OCI-M1 (cell line): ENCODE data around the gene CREB3L1.

Experiments used
- DNase-seq: peaks from one replicate; lab custom pipeline; 2025; lab: John Stamatoyannopoulos, UW

Gene CREB3L1

DNA sequence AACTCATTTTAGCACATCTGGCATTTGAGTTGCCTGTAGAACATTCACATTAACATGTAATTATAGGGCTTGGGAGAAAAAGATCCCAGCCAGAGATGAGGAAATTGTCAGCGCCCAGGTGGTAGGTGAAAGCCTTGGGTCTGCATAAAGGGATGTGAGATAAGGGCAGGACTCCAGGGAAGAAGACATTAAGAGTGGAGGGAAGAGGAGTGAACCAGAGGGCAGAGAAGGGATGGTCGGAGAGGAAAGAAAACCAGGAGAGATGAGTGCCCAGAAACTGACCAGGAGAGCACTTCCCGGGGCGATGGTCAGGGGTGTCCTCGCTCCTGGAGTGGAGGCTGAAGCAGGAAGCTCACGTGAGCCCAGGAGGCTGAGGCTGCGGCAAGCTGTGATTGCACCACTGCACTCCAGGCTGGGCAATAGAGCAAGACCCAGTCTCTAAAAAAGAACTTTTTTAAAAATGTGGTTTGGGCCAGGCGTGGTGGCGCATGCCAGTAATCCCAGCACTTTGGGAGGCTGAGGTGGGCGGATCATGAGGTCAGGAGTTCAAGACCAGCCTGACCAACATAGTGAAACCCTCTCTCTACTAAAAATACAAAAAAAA lies 49.5 kb downstream of the CREB3L1 start:
- no peak for DNase-seq

DNA sequence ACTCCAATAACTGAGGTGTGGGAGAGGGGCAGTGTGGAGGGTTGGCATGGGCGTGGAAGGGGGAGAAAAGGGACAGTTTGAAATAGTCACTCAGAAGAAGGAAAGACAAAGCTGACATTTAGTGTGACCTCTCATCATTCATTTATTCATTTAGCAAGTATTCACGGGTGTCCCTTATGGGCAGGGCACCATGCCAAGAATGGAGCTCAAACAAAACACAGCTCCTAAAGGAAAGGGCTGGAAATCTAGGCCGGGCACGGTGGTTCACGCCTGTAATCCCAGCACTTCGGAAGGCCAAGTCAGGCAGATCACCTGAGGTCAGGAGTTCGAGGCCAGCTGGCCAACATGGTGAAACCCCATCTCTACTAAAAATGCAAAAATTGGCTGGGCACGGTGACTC lies 50.4 kb downstream of the CREB3L1 start:
- DNase-seq, result no peak

DNA sequence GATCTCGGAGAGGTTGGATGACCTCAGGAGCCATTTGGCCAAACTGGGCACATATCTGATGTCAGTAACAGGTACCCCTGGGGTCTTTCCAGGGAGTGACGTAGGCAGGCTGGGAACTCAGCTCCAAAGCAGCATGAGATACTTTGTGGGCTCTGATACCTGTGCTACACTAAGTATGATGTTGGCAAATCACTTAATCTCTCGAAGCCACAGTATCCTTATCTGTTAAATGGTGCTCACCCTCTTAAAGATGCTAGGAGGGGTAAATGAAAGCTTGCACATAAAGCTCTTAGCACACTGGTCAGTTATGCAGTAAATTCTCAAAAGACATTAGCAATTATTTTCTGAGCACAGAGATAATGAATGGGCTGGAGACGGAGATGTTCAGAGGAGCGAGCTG lies 52.7 kb downstream of the CREB3L1 start:
- no peak for DNase-seq

DNA sequence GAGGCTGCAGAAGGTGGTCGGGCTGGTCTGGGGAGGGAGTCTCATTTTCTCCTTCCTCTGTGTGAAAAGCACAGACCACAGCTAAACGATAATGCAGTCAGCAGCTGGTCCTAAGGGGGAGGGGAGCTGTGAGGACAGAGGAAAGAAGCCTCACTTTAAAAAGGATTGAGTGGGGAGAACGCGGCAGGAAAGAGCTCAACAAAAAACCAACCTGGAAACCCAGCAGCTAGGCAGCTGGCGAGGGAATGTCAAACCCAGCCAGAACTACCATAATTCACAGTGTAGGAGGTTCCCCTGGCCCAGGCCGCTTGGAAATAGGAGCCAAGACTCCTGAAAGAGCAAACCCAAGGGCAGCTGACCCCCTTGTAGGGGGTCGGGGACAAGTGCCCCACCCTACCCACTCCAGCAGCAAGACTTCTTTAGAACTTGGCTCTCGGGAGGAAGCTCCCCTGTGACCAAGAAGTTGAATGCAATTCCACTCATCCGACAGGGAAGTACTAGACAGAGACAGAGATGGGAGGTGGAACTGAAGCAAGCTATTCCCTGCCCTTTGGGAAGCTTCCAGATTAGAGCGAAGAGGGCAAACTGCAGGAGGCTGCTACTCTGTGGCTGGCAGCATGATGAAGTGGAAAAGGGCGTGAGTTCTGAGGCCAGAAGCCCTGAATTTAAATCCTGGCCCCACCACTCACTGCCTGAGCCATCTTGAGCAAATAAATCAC lies 53.3 kb downstream of the CREB3L1 start:
- DNase-seq, result peak; percentile 38

DNA sequence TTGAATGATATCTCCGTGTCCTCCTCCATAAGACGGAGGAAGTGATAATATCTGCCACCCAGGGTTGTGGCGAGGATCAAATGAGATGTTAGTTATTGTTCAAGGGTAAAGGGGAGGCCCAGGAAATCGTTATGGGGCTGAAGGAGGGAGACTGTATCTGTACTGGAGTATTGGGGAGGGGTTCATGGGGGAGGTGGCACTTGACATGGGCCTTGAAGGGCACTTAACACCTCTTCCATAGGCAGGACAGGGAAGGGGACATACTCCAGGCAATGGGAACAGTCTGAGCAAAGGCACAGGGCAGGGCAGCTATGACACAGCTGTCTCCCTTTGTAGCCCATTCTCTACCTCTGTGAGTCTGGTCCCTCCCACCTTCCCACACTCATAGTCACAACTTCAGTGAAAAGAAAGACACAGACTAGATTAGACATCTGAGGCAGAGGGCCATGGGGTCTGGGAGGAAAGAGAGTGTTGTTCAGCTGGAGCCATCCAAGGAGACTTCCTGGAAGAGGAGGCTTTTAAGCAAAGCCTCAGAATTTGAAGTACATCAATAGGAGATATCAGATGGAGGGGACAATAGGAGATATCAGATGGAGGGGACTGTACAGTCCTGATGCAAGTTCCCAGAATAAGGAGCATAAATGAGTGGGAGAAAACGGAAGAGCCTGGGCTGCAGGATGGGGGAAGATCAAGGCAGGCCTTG lies 54.0 kb downstream of the CREB3L1 start:
- no peak for DNase-seq

DNA sequence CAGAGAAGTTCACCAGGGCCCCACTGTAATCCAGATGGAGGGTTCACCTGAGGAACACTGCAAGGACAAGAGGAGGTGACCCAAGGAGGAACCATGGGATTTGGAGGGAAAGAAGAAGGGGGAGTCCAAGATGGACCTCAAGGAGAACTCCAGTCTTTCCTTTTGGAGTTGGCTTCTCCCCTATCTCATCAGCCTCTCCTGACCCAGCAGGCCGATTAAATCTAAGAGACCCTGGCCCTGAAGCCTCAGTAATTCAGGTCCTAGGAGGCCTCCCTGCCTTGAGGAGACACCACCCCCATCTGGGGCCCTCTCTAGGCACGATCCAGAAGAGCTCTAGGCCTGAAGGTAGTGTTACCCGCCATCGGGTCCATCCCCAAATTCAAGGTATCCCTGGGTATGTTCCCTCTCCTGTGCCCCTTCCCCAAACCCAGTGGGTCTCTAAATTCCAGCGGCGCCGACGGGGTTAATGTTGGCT lies 54.7 kb downstream of the CREB3L1 start:
- DNase-seq, result no peak

DNA sequence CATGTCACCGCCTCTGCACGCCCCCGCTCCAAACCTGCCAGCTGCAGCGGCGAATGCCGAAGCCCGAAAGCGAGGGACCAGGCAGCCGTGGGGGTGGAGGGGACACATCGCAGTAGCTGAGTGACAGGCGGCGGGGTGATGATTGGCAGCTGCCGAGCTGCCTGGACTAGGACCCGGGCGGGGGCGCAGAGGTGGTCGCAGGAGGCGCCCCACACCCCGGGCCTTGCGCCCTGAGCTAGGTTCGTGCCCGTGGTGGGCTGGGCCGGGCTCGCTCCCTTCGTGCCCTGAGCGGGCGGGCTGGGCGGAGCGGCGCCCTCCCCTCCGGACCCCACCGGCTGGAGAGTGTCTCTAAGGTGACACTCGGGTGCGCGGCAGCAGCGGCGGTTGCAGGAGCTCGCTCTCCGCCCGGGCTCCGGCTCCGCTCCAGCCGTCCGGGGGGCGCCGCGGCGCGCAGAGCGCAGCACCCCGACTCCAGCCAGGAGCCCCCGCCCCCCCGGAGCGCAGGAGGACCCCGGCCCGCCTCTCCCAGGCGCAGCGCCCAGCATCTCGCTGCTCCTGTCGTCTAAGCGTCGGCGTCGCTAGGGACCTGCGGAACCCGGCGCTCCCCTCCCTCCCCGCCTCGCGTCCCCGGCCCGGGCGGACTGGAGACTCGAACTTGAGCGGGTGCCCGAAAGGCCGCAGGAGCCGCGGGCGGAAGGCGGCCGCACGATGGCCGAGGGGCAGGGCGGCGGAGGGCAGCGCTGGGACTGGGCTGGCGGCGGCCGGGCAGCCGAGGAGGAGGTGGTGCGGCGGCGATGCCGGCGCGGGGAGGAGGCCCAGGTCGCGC lies 55.3 kb downstream of the CREB3L1 start:
- DNase-seq, result no peak

DNA sequence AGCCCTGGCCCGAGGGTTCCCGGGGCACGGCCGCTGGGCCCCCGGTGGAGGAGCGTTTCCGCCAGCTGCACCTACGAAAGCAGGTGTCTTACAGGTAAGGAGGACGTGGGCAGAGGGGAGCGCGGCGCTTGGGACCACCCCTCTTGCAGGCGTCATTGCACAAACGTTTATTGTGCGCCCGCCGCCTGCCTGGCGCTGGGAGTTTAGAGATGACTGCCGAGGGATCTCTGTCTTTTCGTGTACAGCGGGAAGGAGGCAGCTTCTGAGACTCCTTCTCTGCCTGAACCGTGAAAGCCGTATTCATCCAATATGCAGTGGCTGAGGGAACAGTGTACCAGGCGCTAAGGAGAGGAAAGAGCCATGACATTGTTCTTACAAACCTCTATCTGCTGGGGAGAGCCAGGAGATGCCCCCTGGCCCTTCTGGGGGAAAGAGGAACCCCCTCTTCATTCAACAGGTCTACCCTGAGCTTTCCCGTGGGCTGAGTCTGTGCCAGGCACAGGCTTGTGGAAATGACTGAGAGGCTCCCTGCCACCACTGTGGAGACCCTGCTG lies 56.0 kb downstream of the CREB3L1 start:
- DNase-seq, result no peak

DNA sequence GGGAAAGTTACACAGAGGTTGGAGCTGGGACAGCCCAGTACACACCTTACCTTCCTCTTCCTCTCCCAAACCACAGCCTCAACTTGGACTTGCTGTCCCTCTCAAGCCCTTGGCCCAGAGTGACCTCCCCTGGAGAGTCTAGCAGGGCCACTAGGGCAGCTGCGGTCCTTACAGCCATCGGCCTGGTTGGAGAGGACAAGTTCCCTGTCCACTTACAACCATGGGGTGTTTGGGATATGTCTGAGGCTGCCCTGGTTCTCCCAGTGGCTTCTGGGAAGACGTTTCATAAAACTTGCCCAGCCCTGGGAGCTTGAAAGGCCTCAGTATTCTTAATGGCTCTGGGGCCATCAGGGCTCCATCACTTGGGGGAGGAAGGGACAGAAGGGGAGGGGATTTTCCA lies 56.7 kb downstream of the CREB3L1 start:
- DNase-seq, result no peak

DNA sequence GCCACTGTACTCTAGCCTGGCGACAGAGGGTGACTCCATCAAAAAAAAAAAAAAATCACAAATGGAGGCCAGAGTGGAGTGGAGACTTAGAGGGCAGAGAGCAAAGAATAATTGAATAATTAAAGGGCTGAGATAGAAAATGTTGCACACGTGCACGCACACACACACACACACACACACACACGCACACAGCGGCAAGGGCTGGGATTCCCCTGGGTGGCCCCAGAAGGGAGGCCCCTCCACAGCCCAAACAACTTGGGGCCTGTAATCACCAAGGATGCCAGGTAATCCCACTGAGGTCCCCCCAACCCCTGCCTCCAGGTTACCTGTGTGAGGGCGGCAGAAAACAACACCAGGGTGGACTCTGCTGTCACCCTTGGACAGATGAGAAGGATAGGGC lies 57.8 kb downstream of the CREB3L1 start:
- no peak for DNase-seq

DNA sequence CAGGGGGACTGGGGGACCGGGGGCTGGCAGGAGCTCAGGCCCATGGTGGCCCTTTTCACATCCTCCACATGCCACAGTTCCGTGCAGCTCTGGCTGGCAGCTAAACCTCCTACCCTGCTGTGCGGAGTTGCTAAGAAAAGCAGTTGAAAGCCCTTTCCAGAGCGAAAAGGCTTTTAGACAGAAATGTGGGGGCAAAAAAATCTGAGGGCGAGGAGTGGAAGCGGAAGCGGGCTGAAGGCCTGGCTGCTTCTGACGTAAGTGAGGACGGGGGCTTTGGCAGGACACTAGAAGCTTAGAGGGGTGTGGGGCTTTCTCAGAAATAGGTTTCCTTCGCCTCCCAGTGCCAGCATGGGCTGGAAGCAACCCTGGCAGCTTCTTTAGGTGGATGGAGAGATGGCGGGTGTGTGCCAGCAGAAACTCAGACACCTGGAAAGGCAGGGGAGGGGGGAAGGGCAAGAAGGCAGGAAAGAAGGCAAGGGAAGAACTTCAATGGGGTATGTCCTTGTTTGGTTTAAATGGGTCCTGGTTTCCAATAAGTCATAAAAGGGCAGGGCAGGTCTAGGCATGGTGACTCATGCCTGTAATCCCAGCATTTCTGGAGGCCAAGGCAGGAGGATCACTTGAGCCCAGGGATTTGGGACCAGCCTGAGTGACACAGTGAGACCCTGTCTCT lies 58.6 kb downstream of the CREB3L1 start:
- DNase-seq, result no peak

DNA sequence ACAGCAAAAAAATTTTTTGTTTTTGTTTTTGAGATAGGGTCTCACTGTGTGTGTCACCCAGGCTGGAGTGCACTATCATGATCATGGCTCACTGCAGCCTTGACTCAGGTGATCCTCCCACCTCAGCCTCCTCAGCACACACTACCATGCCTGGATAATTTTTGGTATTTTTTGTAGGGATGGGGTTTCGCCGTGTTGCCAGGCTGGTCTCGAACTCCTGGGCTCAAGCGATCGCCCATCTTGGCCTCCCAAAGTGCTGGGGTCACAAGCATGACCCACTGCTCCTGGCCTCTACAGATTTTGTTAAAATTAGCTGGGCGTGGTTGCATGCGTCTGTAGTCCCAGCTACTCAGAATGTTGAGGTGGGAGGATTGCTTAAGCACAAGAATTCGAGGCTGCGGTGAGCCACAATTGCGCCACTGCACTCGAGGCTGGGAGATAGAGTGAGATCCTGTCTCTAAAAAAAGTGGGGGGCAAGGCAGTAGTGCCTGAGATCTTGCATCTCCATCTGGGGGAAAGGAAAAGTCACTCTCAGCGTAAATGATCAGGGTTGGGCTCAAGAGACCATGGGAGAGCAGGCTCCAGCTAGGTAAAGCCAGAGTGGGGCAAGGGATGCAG lies 59.2 kb downstream of the CREB3L1 start:
- peak; percentile 92 for DNase-seq

DNA sequence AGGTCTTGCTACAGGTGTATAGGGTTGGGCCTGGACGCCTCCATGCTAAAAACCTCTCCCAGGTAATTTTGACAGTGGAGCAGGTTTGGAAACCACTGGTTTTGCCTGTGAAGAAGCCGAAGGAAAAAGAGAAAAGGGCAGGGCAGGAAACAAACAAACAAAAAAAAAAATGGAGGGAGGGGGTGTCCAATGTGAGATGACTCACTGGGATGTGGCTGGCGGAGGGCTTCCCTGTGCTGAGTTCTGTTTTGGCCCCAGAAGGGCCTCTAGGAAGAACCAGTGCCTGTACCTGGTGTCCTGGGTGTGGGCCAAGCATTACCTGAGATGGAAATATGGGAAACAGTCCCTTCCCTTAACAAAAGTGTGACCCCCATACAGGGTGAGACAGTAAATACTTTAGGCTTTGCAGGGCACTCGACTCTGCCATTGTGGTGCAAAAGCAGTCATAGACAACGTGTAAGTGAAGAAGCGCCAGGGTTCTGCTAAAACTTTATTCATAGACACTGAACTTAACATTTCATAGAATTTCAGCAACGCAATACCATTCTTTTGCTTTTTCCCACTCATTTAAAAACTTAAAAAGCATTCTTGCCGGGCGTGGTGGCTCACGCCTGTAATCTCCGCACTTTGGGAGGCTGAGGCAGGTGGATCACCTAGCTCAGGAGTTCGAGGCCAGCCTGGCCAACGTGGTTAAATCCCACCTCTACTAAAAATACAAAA lies 60.3 kb downstream of the CREB3L1 start:
- DNase-seq, result no peak

DNA sequence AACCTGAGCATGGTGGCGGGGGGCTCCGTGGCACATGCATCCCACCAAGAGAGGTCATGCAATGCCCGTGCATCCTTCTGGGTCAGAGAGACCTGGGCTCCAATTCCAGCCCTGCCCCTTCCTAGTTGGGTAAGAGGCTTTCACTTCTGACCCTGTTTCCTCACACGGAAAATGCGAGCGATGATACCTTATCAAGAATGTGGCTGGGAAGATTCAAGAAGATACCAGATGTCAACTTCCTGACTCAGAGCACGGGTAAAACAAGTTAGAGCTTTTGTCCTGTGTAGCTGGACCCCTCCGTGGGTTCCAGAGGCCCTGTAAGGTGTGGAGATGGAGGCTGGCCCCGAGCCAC lies 61.1 kb downstream of the CREB3L1 start:
- no peak for DNase-seq

DNA sequence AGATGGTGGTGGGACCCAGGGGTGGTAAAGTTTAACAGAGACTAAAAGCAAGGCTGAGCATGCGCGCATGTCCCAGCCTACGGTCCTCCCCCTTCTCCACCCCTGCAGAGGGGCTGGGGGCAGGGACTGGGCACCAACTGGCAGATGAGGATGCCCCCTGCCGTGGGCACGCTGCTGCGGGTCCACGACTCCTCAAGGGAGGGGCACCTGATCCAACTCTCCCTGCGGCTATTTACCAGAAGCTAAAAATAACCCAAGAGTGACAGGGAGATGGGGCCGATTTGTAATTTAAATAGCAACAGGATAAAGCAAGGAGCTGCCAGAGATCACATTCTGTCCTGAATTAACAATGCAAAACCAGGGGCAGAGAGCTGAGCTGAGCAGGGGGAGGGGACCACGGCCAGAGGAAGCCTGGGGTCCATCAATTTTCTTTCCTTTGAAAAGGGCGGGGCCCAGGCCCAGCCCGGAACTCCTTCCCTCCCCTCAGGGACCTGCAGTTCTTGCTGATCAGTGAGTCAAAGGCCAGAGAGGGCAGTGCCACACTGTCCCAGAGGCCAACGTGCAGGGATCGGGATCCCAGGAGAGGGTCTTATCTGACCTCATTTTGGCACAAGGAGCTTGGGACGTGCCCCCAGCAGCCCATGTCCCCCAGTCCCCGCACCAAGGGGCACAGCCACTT lies 61.7 kb downstream of the CREB3L1 start:
- no peak for DNase-seq

DNA sequence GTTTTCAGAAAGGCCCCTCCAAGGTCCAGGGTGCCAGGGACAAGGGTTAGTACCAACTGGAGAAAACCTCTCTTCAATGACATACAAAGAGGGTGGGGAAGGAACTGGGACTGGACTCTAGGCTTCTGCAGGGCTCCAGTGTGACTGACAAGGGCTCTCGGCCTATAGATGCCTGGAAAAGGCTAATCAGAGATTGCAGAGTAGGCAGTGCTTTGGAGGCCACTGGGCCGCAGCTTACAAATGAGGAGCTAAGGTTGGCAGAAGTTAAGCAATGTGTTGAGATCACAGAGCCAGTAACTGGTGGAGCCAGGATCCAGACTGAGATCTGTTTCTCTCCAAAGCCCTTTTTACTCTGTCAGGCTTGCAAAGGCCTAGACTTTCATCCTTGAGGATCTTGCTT lies 62.4 kb downstream of the CREB3L1 start:
- DNase-seq, result no peak

DNA sequence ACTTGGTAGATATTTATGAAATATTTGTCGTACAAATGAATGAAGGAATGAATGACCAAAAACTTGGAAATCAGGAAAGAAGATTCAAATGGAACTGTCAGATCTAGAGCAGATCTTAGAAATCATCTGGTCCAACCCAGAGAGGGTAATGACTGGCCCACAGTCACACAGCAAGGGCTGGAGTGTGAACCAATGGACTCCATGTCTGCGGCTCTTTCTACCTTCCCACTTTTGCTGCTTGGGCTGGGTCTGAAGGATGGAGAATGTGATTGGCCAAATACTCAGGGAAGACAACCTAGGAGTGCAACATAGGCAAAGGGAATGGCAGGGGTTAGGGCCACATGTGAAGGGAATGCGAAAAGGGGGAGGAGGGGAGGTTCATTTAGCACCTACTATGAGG lies 64.0 kb downstream of the CREB3L1 start:
- DNase-seq, result no peak

DNA sequence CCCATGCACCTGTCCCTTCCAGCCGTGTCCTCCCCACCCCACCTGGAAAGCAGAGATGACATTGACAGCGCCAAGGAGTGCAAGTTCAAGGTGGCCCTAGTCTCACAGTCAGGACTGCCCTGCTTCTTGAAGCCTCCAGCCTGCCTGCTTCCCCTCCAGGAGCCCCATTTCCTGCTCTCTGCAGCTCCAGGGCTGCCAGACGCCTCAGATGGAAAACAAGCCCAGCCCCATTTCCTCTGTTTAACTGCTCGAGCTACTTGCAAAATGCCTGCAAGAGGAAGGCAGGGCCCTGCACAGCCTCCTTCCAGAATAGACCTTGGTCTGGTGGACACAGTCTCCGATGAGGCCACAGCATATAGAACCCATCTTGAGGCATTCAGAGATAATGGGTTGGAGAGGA lies 64.8 kb downstream of the CREB3L1 start:
- DNase-seq, result no peak

DNA sequence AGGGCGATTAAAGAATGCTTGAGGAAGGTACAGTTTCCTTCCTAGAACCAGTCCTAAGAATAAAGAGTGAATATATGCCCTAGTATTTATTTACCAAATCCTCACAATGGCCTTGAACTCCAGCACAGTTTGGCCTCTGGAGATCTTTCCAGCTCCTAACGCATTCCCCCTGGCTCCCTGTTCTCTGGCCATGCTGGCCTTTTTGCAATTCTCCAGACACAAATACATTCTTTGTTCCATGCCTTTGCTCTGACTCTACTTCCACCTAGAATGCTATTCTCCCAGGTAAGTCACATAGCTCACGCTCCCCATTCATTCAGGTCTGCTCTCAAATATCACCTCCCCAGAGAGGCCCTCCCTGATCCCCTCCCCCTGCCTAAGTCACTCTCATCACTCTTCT lies 66.1 kb downstream of the CREB3L1 start:
- DNase-seq, result no peak

DNA sequence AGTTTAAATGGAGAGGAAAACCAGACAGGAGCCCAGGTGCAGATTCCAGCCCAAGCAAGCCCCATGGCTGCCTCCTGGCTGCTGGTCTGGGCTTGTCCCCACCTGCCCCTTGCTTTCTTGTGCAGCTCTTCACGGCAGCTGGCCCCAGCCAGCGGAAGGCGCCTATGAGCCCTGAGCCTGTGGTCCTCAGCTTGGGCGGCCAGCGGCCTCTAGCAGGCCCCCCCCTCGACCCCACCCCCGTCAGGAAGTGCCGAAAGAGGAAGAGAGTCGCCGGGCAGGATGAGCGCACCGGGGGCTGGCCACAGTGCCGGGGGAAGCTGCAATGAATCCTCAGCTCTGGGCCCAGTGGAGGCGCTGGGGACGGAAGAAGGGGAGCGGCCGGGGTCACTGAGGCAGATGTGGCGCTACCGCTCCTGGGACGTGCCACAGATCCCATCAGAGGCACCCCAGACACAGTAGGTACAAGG lies 67.7 kb downstream of the CREB3L1 start:
- peak; percentile 69 for DNase-seq
